ENCODE data around the gene UST.
"Not testable (repeated sequence)": the region's sequence is repeated elsewhere in the genome, so short reads cannot be mapped to it uniquely, and the experiment has no call there.

The UST gene

GRCh38 chr6:148768646-148769270, 21.9 kb downstream of the UST start:
- Histone ChIP-seq H3K27me3 (ENCODE audit: control insufficient read depth, insufficient read depth, low read length) (no peaks in the 10 kb centered on the region), H3K36me3 (ENCODE audit: control insufficient read depth, insufficient read depth, low read length) (no peaks in the 10 kb centered on the region), H3K9me3 (ENCODE audit: control insufficient read depth, insufficient read depth, low read depth, low read length) (no peaks in the 10 kb centered on the region; the same call in 1 of the 2 replicates), H3K27ac (ENCODE audit: low read depth, low read length) (no peak overlapping the region; the same call in 1 of the 2 replicates), H3K9ac (ENCODE audit: low read length) (no peak overlapping the region), H3K4me1 (ENCODE audit: control insufficient read depth, insufficient read depth, low read length) (peaks cover 38% of the 10 kb centered on the region), H3K4me3 (ENCODE audit: low read depth, low read length) (no peak overlapping the region)

GRCh38 chr6:148769304-148769968, 22.6 kb downstream of the UST start:
- peaks cover 38% of the 10 kb centered on the region for H3K4me1 ChIP-seq (ENCODE audit: control insufficient read depth, insufficient read depth, low read length)
- H3K9me3 ChIP-seq (ENCODE audit: control insufficient read depth, insufficient read depth, low read depth, low read length) = no peaks in the 10 kb centered on the region; the same call in 1 of the 2 replicates
- H3K27me3 ChIP-seq (ENCODE audit: control insufficient read depth, insufficient read depth, low read length) = no peaks in the 10 kb centered on the region
- no peak overlapping the region for H3K27ac ChIP-seq (ENCODE audit: low read depth, low read length)
- H3K36me3 ChIP-seq (ENCODE audit: control insufficient read depth, insufficient read depth, low read length) = no peaks in the 10 kb centered on the region
- no peak overlapping the region for H3K9ac ChIP-seq (ENCODE audit: low read length)
- no peak overlapping the region for H3K4me3 ChIP-seq (ENCODE audit: low read depth, low read length)

- H3K36me3 ChIP-seq (ENCODE audit: control insufficient read depth, insufficient read depth, low read length) = no peaks in the 10 kb centered on the region
- H3K9me3 ChIP-seq (ENCODE audit: control insufficient read depth, insufficient read depth, low read depth, low read length) = no peaks in the 10 kb centered on the region
- no peaks in the 10 kb centered on the region for H3K27me3 ChIP-seq (ENCODE audit: control insufficient read depth, insufficient read depth, low read length)
- H3K4me3 ChIP-seq (ENCODE audit: low read depth, low read length) = no peak overlapping the region
- H3K27ac ChIP-seq (ENCODE audit: low read depth, low read length) = no peak overlapping the region
- H3K4me1 ChIP-seq (ENCODE audit: control insufficient read depth, insufficient read depth, low read length) = peaks cover 42% of the 10 kb centered on the region
- H3K9ac ChIP-seq (ENCODE audit: low read length) = no peak overlapping the region
These were observed 23.8 kb downstream of the UST start for GRCh38 chr6:148770408-148771211.

GRCh38 chr6:148771212-148771601, 24.4 kb downstream of the UST start:
- Histone ChIP-seq H3K36me3 (ENCODE audit: control insufficient read depth, insufficient read depth, low read length) (no peaks in the 10 kb centered on the region), H3K4me1 (ENCODE audit: control insufficient read depth, insufficient read depth, low read length) (peaks cover 37% of the 10 kb centered on the region), H3K9me3 (ENCODE audit: control insufficient read depth, insufficient read depth, low read depth, low read length) (no peaks in the 10 kb centered on the region), H3K27ac (ENCODE audit: low read depth, low read length) (no peak overlapping the region), H3K9ac (ENCODE audit: low read length) (no peak overlapping the region), H3K27me3 (ENCODE audit: control insufficient read depth, insufficient read depth, low read length) (no peaks in the 10 kb centered on the region), H3K4me3 (ENCODE audit: low read depth, low read length) (no peak overlapping the region)

- Histone ChIP-seq H3K9me3 (ENCODE audit: control insufficient read depth, insufficient read depth, low read depth, low read length) (no peaks in the 10 kb centered on the region), H3K36me3 (ENCODE audit: control insufficient read depth, insufficient read depth, low read length) (no peaks in the 10 kb centered on the region), H3K9ac (ENCODE audit: low read length) (no peak overlapping the region), H3K4me1 (ENCODE audit: control insufficient read depth, insufficient read depth, low read length) (peaks cover 36% of the 10 kb centered on the region), H3K4me3 (ENCODE audit: low read depth, low read length) (no peak overlapping the region), H3K27me3 (ENCODE audit: control insufficient read depth, insufficient read depth, low read length) (no peaks in the 10 kb centered on the region), H3K27ac (ENCODE audit: low read depth, low read length) (no peak overlapping the region)
These were observed 25.2 kb downstream of the UST start for GRCh38 chr6:148771896-148772554.

GRCh38 chr6:148775161-148775560, 28.3 kb downstream of the UST start:
- Histone ChIP-seq H3K4me3 (ENCODE audit: low read depth, low read length) (no peak overlapping the region), H3K4me1 (ENCODE audit: control insufficient read depth, insufficient read depth, low read length) (peaks cover 23% of the 10 kb centered on the region), H3K36me3 (ENCODE audit: control insufficient read depth, insufficient read depth, low read length) (peaks cover 7% of the 10 kb centered on the region), H3K9me3 (ENCODE audit: control insufficient read depth, insufficient read depth, low read depth, low read length) (no peaks in the 10 kb centered on the region), H3K27ac (ENCODE audit: low read depth, low read length) (no peak overlapping the region), H3K9ac (ENCODE audit: low read length) (no peak overlapping the region), H3K27me3 (ENCODE audit: control insufficient read depth, insufficient read depth, low read length) (no peaks in the 10 kb centered on the region)

- Histone ChIP-seq H3K27me3 (ENCODE audit: control insufficient read depth, insufficient read depth, low read length) (no peaks in the 10 kb centered on the region), H3K9me3 (ENCODE audit: control insufficient read depth, insufficient read depth, low read depth, low read length) (no peaks in the 10 kb centered on the region), H3K4me1 (ENCODE audit: control insufficient read depth, insufficient read depth, low read length) (peaks cover 16% of the 10 kb centered on the region), H3K9ac (ENCODE audit: low read length) (no peak overlapping the region), H3K36me3 (ENCODE audit: control insufficient read depth, insufficient read depth, low read length) (peaks cover 7% of the 10 kb centered on the region), H3K27ac (ENCODE audit: low read depth, low read length) (no peak overlapping the region), H3K4me3 (ENCODE audit: low read depth, low read length) (no peak overlapping the region)
These were observed 29.8 kb downstream of the UST start for GRCh38 chr6:148776321-148777308.

GRCh38 chr6:148779142-148779562, 32.3 kb downstream of the UST start:
- Histone ChIP-seq H3K4me3 (ENCODE audit: low read depth, low read length) (no peak overlapping the region), H3K27ac (ENCODE audit: low read depth, low read length) (no peak overlapping the region), H3K4me1 (ENCODE audit: control insufficient read depth, insufficient read depth, low read length) (peaks cover 16% of the 10 kb centered on the region), H3K9me3 (ENCODE audit: control insufficient read depth, insufficient read depth, low read depth, low read length) (no peaks in the 10 kb centered on the region), H3K27me3 (ENCODE audit: control insufficient read depth, insufficient read depth, low read length) (no peaks in the 10 kb centered on the region), H3K36me3 (ENCODE audit: control insufficient read depth, insufficient read depth, low read length) (peaks cover 10% of the 10 kb centered on the region), H3K9ac (ENCODE audit: low read length) (no peak overlapping the region)

GRCh38 chr6:148780423-148780822, 33.6 kb downstream of the UST start:
- not testable (repeated sequence) for H3K4me3 ChIP-seq (ENCODE audit: low read depth, low read length); H3K27ac ChIP-seq (ENCODE audit: low read depth, low read length); H3K9ac ChIP-seq (ENCODE audit: low read length); H3K27me3 ChIP-seq (ENCODE audit: control insufficient read depth, insufficient read depth, low read length); H3K9me3 ChIP-seq (ENCODE audit: control insufficient read depth, insufficient read depth, low read depth, low read length)
- Histone ChIP-seq H3K36me3 (ENCODE audit: control insufficient read depth, insufficient read depth, low read length) (peaks cover 10% of the 10 kb centered on the region), H3K4me1 (ENCODE audit: control insufficient read depth, insufficient read depth, low read length) (peaks cover 12% of the 10 kb centered on the region)

GRCh38 chr6:148780918-148781436, 34.1 kb downstream of the UST start:
- H3K36me3 ChIP-seq (ENCODE audit: control insufficient read depth, insufficient read depth, low read length) = peaks cover 10% of the 10 kb centered on the region
- H3K4me3 ChIP-seq (ENCODE audit: low read depth, low read length) = no peak overlapping the region
- no peaks in the 10 kb centered on the region for H3K27me3 ChIP-seq (ENCODE audit: control insufficient read depth, insufficient read depth, low read length)
- no peaks in the 10 kb centered on the region; the same call in 1 of the 2 replicates for H3K9me3 ChIP-seq (ENCODE audit: control insufficient read depth, insufficient read depth, low read depth, low read length)
- H3K9ac ChIP-seq (ENCODE audit: low read length) = no peak overlapping the region
- H3K27ac ChIP-seq (ENCODE audit: low read depth, low read length) = no peak overlapping the region
- peaks cover 12% of the 10 kb centered on the region for H3K4me1 ChIP-seq (ENCODE audit: control insufficient read depth, insufficient read depth, low read length)
